GM12878 (cell line): ENCODE measurements around the gene MAVS. TPM values are rescaled to one million over a fixed set of nuclear protein-coding genes. Genes with fewer than 3 reads are reported as not detected.
A peak's percentile ranks its signal among the peaks of the same experiment; 100 is the strongest.

Experiments used
- ATF7 ChIP-seq: fragments of 450-650 bp; IDR thresholded peaks from 2 replicates; pipeline ENCODE4 v1.6.1; 2016; ENCODE audit warnings: low read depth, mild to moderate bottlenecking
- BACH1 ChIP-seq: fragments of 450-650 bp; IDR thresholded peaks from 2 replicates; pipeline ENCODE4 v1.6.1; 2017; ENCODE audit warnings: mild to moderate bottlenecking, borderline replicate concordance
- CBFB ChIP-seq: IDR thresholded peaks from 2 replicates; pipeline ENCODE4 v1.6.1; 2016; ENCODE audit warnings: antibody characterized with exemption, low read depth
- CHD2 ChIP-seq: IDR thresholded peaks from 2 replicates; pipeline ENCODE4 v1.6.1; 2011; ENCODE audit warnings: low read depth, low read length, improper control_type of control experiment, borderline replicate concordance
- ESRRA ChIP-seq: IDR thresholded peaks from 2 replicates; pipeline ENCODE4 v1.6.1; 2012; ENCODE audit warnings: mild to moderate bottlenecking, low read length, improper control_type of control experiment
- FOS ChIP-seq: IDR thresholded peaks from 3 replicates; pipeline ENCODE4 v1.6.1; 2011; ENCODE audit warnings: borderline replicate concordance; ENCODE audit not compliant: insufficient read length; ENCODE audit errors: extremely low read depth
- KLF5 ChIP-seq: fragments of 450-650 bp; IDR thresholded peaks from 2 replicates; pipeline ENCODE4 v1.6.1; 2014; ENCODE audit warnings: mild to moderate bottlenecking; ENCODE audit not compliant: partially characterized antibody
- LARP7 ChIP-seq: fragments of 450-650 bp; IDR thresholded peaks from 2 replicates; pipeline ENCODE4 v1.6.1; 2017; ENCODE audit warnings: mild to moderate bottlenecking
- MEF2B ChIP-seq: fragments of 450-650 bp; IDR thresholded peaks from 2 replicates; pipeline ENCODE4 v1.6.1; 2018; ENCODE audit warnings: mild to moderate bottlenecking, moderate library complexity; ENCODE audit not compliant: partially characterized antibody, poor library complexity, severe bottlenecking
- MYB ChIP-seq: fragments of 150-350 bp; IDR thresholded peaks from 2 replicates; pipeline ENCODE4 v1.6.1; 2014; ENCODE audit warnings: mild to moderate bottlenecking, low read depth, low read length, borderline replicate concordance
- NR2F1 ChIP-seq: fragments of 450-650 bp; conservative IDR thresholded peaks from 2 replicates; pipeline ENCODE4 v1.6.1; 2017; ENCODE audit warnings: mild to moderate bottlenecking
- RUNX3 ChIP-seq: IDR thresholded peaks from 2 replicates; pipeline ENCODE4 v1.6.1; 2012; ENCODE audit warnings: low read length, inconsistent platforms
- YY1 ChIP-seq: IDR thresholded peaks from 2 replicates; pipeline ENCODE4 v1.6.1; 2011; ENCODE audit warnings: low read depth, mild to moderate bottlenecking, low read length
- ZNF207 ChIP-seq: fragments of 450-650 bp; IDR thresholded peaks from 2 replicates; pipeline ENCODE4 v1.6.1; 2014; ENCODE audit warnings: antibody characterized with exemption, mild to moderate bottlenecking, borderline replicate concordance
- polyA plus RNA-seq, 11 experiments: library from polyadenylated mRNA; depleted of rRNA in 4 of 11; unstranded in 6 of 11; stranded (reverse) in 5 of 11; fragments of >200 nt; fragmentation: Nextera tagmentation in 4 of 11; fragmentation: Illumina TruSeq in 1 of 11; extraction: Ambion mirVana in 4 of 11; extraction: Trizol in 1 of 11; gene quantifications; 1 replicate in 1 of 11; 2 replicates in 10 of 11; pipeline versions ENCODE4 v1.2.1 to v1.2.3, GENCODE V29; 2011 to 2016; ENCODE audit warnings: inconsistent platforms in 2 of 11, missing spikeins in 2 of 11, low read depth in 1 of 11
- total RNA-seq, 4 experiments: library from RNA; depleted of rRNA in 3 of 4; stranded (reverse); fragments of >200 nt in 3 of 4; fragmentation: Illumina TruSeq in 1 of 4; extraction: Trizol in 1 of 4; gene quantifications; 2 replicates each; pipeline versions ENCODE4 v1.2.1 to v1.2.3, GENCODE V29; 2013 to 2021
- TF ChIP-seq, protein P1 (sequence below): IDR thresholded peaks from 2 replicates; pipeline ENCODE4 v1.6.1; 2012; ENCODE audit warnings: low read length, inconsistent platforms
- TF ChIP-seq, protein P2 (sequence below): fragments of 150-350 bp; IDR thresholded peaks from 2 replicates; pipeline ENCODE4 v1.6.1; 2014; ENCODE audit warnings: mild to moderate bottlenecking, low read depth, low read length

MAVS gene
- total and polyA plus RNA-seq, 10 of the 15 experiments (the other 5 are each of a cell fraction or from before 2014, with no cell fraction given): 1.6 to 25.2 (median 12.6) TPM

DNA sequence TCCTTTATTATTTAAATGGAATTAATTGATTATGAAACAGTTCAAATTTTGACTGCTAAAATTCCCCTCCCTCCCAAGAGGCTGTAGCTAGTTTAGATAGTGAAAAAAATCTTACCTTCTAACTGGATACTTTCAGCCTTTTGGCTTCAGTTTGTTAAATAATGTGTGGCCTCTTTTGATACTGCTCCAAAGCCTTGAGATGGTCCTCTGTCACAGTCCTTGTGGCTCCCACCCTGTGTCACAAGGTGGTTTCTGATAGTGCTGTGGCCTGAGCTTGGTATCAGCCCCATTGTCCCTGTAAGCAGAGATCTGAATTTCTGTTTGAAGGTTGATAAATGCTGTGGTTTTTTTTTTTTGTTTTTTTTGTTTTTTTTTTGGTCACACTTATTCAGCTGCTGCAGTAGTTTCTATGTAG is 63.3 kb downstream of the MAVS start (continued):
- TF ChIP-seq NR2F1 (no peak), MEF2B (no peak), ZNF207 (no peak), MYB (no peak), ESRRA (no peak), YY1 (no peak), CBFB (no peak), CHD2 (0 out of 2 replicates have a peak, but pooled peaks have one; percentile 37), FOS (no peak), BACH1 (no peak), ATF7 (peak; percentile 52; the same call in 1 of the 2 replicates), LARP7 (no peak), RUNX3 (peak; percentile 22; the same call in 1 of the 2 replicates), KLF5 (no peak)
- TF ChIP-seq, protein P1, sequence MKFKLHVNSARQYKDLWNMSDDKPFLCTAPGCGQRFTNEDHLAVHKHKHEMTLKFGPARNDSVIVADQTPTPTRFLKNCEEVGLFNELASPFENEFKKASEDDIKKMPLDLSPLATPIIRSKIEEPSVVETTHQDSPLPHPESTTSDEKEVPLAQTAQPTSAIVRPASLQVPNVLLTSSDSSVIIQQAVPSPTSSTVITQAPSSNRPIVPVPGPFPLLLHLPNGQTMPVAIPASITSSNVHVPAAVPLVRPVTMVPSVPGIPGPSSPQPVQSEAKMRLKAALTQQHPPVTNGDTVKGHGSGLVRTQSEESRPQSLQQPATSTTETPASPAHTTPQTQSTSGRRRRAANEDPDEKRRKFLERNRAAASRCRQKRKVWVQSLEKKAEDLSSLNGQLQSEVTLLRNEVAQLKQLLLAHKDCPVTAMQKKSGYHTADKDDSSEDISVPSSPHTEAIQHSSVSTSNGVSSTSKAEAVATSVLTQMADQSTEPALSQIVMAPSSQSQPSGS: no peak
- TF ChIP-seq, protein P2, sequence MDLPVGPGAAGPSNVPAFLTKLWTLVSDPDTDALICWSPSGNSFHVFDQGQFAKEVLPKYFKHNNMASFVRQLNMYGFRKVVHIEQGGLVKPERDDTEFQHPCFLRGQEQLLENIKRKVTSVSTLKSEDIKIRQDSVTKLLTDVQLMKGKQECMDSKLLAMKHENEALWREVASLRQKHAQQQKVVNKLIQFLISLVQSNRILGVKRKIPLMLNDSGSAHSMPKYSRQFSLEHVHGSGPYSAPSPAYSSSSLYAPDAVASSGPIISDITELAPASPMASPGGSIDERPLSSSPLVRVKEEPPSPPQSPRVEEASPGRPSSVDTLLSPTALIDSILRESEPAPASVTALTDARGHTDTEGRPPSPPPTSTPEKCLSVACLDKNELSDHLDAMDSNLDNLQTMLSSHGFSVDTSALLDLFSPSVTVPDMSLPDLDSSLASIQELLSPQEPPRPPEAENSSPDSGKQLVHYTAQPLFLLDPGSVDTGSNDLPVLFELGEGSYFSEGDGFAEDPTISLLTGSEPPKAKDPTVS: no peak
